Testis (tissue), 3 donors: ENCODE measurements around the gene CCDC47. TPM values are rescaled to one million over a fixed set of nuclear protein-coding genes. Genes with fewer than 3 reads are reported as not detected.

ENCODE experiments used
- DNase-seq: peaks from one replicate; pipeline ENCODE4 v3.0.0-alpha.2; 2019
- H3K27ac ChIP-seq, 2 donors: fragments of 200-600 bp; sonication (generic); one replicate each; pipeline ENCODE4 v1.5.1; 2019
- H3K27me3 ChIP-seq: fragments of 200-600 bp; sonication (generic); one replicate; pipeline ENCODE4 v1.5.1; 2019
- H3K36me3 ChIP-seq: fragments of 200-600 bp; sonication (generic); one replicate; pipeline ENCODE4 v1.5.1; 2017; ENCODE audit warnings: low read depth; ENCODE audit errors: missing control alignments
- H3K4me1 ChIP-seq: fragments of 200-600 bp; sonication (generic); one replicate; pipeline ENCODE4 v1.5.1; 2019
- H3K4me3 ChIP-seq, 2 donors: fragments of 200-600 bp; sonication (generic); one replicate each; pipeline ENCODE4 v1.5.1; 2017 to 2019
- H3K9me3 ChIP-seq: fragments of 200-600 bp; sonication (generic); one replicate; pipeline ENCODE4 v1.5.1; 2017
- CTCF ChIP-seq, 3 experiments: fragments of 450-650 bp in 2 of 3; fragments of 200-600 bp in 1 of 3; sonication (generic) in 1 of 3; IDR thresholded peaks; one replicate each; pipeline ENCODE4 v1.5.1; 2016 to 2019; ENCODE audit warnings: antibody characterized with exemption in 3 of 3, mild to moderate bottlenecking in 2 of 3, moderate library complexity in 1 of 3
- POLR2A ChIP-seq: fragments of 450-650 bp; IDR thresholded peaks from one replicate; pipeline ENCODE4 v1.6.1; 2017; ENCODE audit warnings: antibody characterized with exemption, mild to moderate bottlenecking, moderate library complexity
- WGBS, 2 donors: methylation state at CpG; one replicate each; pipeline ENCODE4 v1.1.5; 2018; 5-methylcytosine and 5-hydroxymethylcytosine counted together
- intact Hi-C: fragments of 100-400 bp; cut with DNase I; formaldehyde crosslinking; loops from one replicate; pipeline ENCODE4 v1.15.1; 2023; ENCODE audit warnings: low total_unique reads
- polyA plus RNA-seq: library from polyadenylated mRNA; stranded (reverse); fragments of 350-450 nt; fragmentation: Illumina TruSeq; extraction: RNeasy Lipid Tissue Mini Kit (QIAGEN cat#74804); gene quantifications from one replicate; pipeline ENCODE4 v1.2.3, GENCODE V29; 2014; ENCODE audit warnings: low read depth, low replicate concordance; ENCODE audit not compliant: insufficient read depth
- total RNA-seq, 2 donors: library from RNA; depleted of rRNA; stranded (reverse); fragments of >200 nt; gene quantifications; one replicate each; pipeline ENCODE4 v1.2.3, GENCODE V29; 2016

Gene CCDC47
- total and polyA plus RNA-seq, 3 donors from 2014 or later, result 52.4 to 68.0 (median 65.7) TPM

DNA sequence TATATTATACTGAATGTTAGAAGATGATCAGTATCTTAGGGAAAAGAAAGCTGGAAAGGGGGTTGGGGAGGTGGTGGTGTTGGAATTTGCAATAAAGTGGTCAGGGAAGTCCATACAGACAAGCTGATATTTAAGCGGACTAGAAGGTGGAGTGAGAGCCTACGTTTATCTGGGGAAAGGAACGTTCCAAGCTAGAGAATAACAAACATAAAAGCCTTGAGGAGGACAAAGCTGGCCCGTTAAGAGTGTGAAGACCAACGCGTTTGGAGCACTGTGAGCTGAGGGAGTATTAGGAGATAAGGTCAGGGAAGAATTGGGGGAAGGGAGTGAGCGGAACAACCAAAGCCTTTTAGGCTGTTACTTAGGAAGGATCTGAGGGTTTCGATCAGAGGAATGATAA is 2.0 kb upstream of the CCDC47 start:
- WGBS, 2 donors, result 6 to 12% methylated on average over 8 of the region's 8 CpGs
- Histone ChIP-seq H3K27me3 (no peaks in the 10 kb centered on the region), H3K4me3 (peak overlapping the region; percentile 78 to 99), H3K9me3 (no peaks in the 10 kb centered on the region), H3K4me1 (peaks cover 19% of the 10 kb centered on the region), H3K36me3 (no peaks in the 10 kb centered on the region), H3K27ac (peak overlapping the region in 1 of 2 donors; percentile 99)
- DNase-seq, result peak; percentile 45
- TF ChIP-seq POLR2A, result no peak
- no peak for TF ChIP-seq CTCF (IDR thresholded peaks at IDR 0.05)
- intact Hi-C loops, result loop anchor here (10.0 kb wide), 1 partner anchor 49 kb away; the partner anchor contains the start of genes FTSJ3 and PSMC5

DNA sequence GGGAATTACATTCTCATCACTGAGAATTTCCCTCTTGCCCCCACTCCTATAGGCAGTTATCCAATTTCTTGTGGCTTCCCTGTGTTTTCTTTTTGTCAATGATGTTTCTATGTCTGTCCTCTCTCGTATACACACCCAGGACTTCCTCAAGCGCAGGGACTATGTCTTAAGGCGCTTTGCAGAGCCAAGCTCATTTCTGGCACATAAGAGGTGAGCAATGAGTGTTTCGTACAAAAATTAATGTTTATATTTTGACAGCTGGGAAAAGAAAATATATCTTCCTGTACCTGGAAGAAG is 1.5 kb upstream of the CCDC47 start:
- H3K27ac ChIP-seq, result peak overlapping the region; percentile 97 to 99
- intact Hi-C loops, result loop anchor here (10.0 kb wide), 1 partner anchor 50 kb away; the partner anchor contains the start of genes FTSJ3 and PSMC5
- H3K9me3 ChIP-seq, result no peaks in the 10 kb centered on the region
- DNase-seq, result no peak
- H3K4me1 ChIP-seq, result peaks cover 19% of the 10 kb centered on the region
- no peaks in the 10 kb centered on the region for H3K27me3 ChIP-seq
- WGBS, 2 donors, result 0 to 1% methylated on average over 4 of the region's 4 CpGs
- TF ChIP-seq CTCF (IDR thresholded peaks at IDR 0.05) (no peak), POLR2A (no peak)
- H3K4me3 ChIP-seq, result peak overlapping the region; percentile 78 to 99
- H3K36me3 ChIP-seq, result no peaks in the 10 kb centered on the region

- TF ChIP-seq CTCF (IDR thresholded peaks at IDR 0.05), result no peak
- H3K4me3 ChIP-seq, result peak within 1 kb of the TSS; percentile 78 to 99
- H3K36me3 ChIP-seq, result no peaks in the 10 kb centered on the region
- peaks cover 19% of the 10 kb centered on the region for H3K4me1 ChIP-seq
- H3K9me3 ChIP-seq, result no peaks in the 10 kb centered on the region
- intact Hi-C loops, result loop anchor here (10.0 kb wide), 1 partner anchor 50 kb away; the partner anchor contains the start of genes FTSJ3 and PSMC5
- WGBS, 2 donors, result 0% methylated on average over 11 to 36 of the region's 67 CpGs
- peak; percentile 48 for DNase-seq
- H3K27ac ChIP-seq, result peak within 1 kb of the TSS; percentile 97 to 99
- no peaks in the 10 kb centered on the region for H3K27me3 ChIP-seq
Observed at GRCh38 chr17:63774141-63774968, 958 bp upstream of the CCDC47 start, which contains the start of gene DDX42. Gene DDX42, plus strand, starts transcription at chr17:63774170. Its CDS starts 12,880 bp downstream, at chr17:63787050.

DNA sequence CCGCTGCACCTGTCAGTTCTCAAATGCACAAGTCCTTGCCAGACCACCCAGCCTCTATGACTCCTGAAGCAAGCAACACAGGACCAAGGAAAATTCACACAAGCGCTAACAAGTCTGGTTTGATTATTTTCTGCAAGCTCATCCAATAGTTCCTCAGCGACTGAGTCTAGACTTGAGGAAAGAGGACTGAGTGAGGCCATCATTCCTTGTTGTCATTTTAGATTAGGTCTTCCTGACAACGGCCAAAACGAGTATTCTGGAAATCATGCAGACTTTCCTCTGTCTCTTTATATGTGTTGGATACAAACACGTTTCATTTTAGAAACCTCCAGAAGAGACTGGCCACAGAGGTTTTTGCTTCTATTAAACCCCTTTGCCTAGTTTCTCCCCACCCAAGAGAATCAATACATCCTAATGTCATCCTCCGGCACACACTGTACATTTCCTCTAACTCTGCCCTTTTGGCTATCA is 561 bp downstream of the CCDC47 start:
- Histone ChIP-seq H3K9me3 (no peaks in the 10 kb centered on the region), H3K27me3 (no peaks in the 10 kb centered on the region), H3K4me1 (peaks cover 19% of the 10 kb centered on the region), H3K36me3 (no peaks in the 10 kb centered on the region), H3K4me3 (peak overlapping the region; percentile 78 to 99), H3K27ac (peak overlapping the region; percentile 97 to 99)
- DNase-seq, result peak; percentile 25
- TF ChIP-seq POLR2A (no peak), CTCF (IDR thresholded peaks at IDR 0.05) (no peak)
- 2 to 3% methylated on average over 7 of the region's 7 CpGs for WGBS, 2 donors
- intact Hi-C loops, result loop anchor here (10.0 kb wide), 1 partner anchor 52 kb away; the partner anchor contains the start of genes FTSJ3 and PSMC5
